Endothelial cell of umbilical vein (primary cell): ENCODE data around the gene MMD. TPM values are rescaled to one million over a fixed set of nuclear protein-coding genes. Genes with fewer than 3 reads are reported as not detected.

ENCODE experiments used
- BruUV-seq: library from RNA; stranded (reverse); fragments of 400-500 nt; replicated peaks from 2 replicates; lab custom pipeline; 2021; lab: Mats Ljungman, UMichigan
- CTCF ChIA-PET: fragments of 300-600, 350-600 bp; sonication (Branson Sonifier 250); formaldehyde crosslinking; loops from one replicate; lab custom pipeline; 2021; ENCODE audit warnings: antibody characterized with exemption, inconsistent platforms; lab: Charles Lee
- POLR2A ChIA-PET: fragments of 300-600, 350-600 bp; sonication (Branson Sonifier 250); formaldehyde crosslinking; loops from one replicate; lab custom pipeline; 2021; ENCODE audit warnings: antibody characterized with exemption, inconsistent platforms; lab: Charles Lee
- DNase-seq: peaks from one replicate; pipeline ENCODE4 v3.0.0-alpha.2; 2011; ENCODE audit warnings: low read depth, low spot score
- FAIRE-seq: peaks from 2 replicates; lab custom pipeline; 2011; peaks lifted over from hg19 to GRCh38; lab: Jason Lieb, UNC
- H2AFZ ChIP-seq: 2 replicates; pipeline ENCODE4 v1.6.0; 2012; ENCODE audit warnings: low read depth, low read length, control low read depth, inconsistent platforms
- H3K27ac ChIP-seq: 2 replicates; pipeline ENCODE4 v1.5.1; 2011; ENCODE audit warnings: low read depth, mild to moderate bottlenecking, control low read depth, low read length, moderate library complexity; ENCODE audit not compliant: insufficient read depth
- H3K27me3 ChIP-seq, 2 experiments: 2 replicates each; pipeline versions ENCODE4 v1.6.0 to v1.6.1; 2011; ENCODE audit warnings: low read length in 2 of 2, mixed read lengths in 1 of 2; ENCODE audit not compliant: control insufficient read depth in 2 of 2, insufficient read depth in 2 of 2
- H3K36me3 ChIP-seq, 2 experiments: 2 replicates in 1 of 2; 3 replicates in 1 of 2; pipeline ENCODE4 v1.5.1; 2011; ENCODE audit warnings: low read length in 2 of 2, mild to moderate bottlenecking in 1 of 2, moderate library complexity in 1 of 2; ENCODE audit not compliant: control insufficient read depth in 2 of 2, insufficient read depth in 2 of 2; ENCODE audit errors: extremely low read depth in 1 of 2
- H3K4me1 ChIP-seq: 3 replicates; pipeline ENCODE4 v1.5.1; 2011; ENCODE audit warnings: mild to moderate bottlenecking, low read length; ENCODE audit not compliant: control insufficient read depth, insufficient read depth; ENCODE audit errors: extremely low read depth
- H3K4me2 ChIP-seq: 2 replicates; pipeline ENCODE4 v1.6.1; 2011; ENCODE audit warnings: low read length, control low read depth, mixed read lengths; ENCODE audit not compliant: insufficient read depth
- H3K4me3 ChIP-seq, 3 experiments: fragments of 200-600 bp in 1 of 3; sonication (generic), shearing (Covaris generic) in 1 of 3; replicated peaks in 1 of 3; 2 replicates each; pipeline ENCODE4 v1.5.1; 2011 to 2016; ENCODE audit warnings: control low read depth in 3 of 3, low read length in 3 of 3, mild to moderate bottlenecking in 2 of 3, inconsistent platforms in 1 of 3, low read depth in 1 of 3, moderate library complexity in 1 of 3; ENCODE audit not compliant: insufficient read depth in 1 of 3
- H3K79me2 ChIP-seq: 2 replicates; pipeline ENCODE4 v1.6.0; 2012; ENCODE audit warnings: low read length, inconsistent platforms; ENCODE audit not compliant: control insufficient read depth, insufficient read depth
- H3K9ac ChIP-seq: replicated peaks from 2 replicates; pipeline ENCODE3; 2011; ENCODE audit warnings: low read length, control low read depth; ENCODE audit not compliant: insufficient read depth; ENCODE audit errors: extremely low read depth
- H3K9me1 ChIP-seq: replicated peaks from 3 replicates; pipeline ENCODE4 v1.6.0; 2011; ENCODE audit warnings: mild to moderate bottlenecking, low read length; ENCODE audit not compliant: control insufficient read depth, insufficient read depth; ENCODE audit errors: extremely low read depth
- H3K9me3 ChIP-seq: replicated peaks from 2 replicates; pipeline ENCODE4 v1.5.1; 2012; ENCODE audit warnings: low read length, inconsistent platforms; ENCODE audit not compliant: control insufficient read depth, insufficient read depth
- H4K20me1 ChIP-seq: replicated peaks from 2 replicates; pipeline ENCODE3; 2011; ENCODE audit warnings: mild to moderate bottlenecking, low read length; ENCODE audit not compliant: control insufficient read depth, insufficient read depth; ENCODE audit errors: extremely low read depth
- EZH2 ChIP-seq: IDR thresholded peaks from 2 replicates; pipeline ENCODE4 v1.6.1; 2012; ENCODE audit warnings: borderline replicate concordance, low read depth, mild to moderate bottlenecking, moderate library complexity, low read length, inconsistent platforms; ENCODE audit not compliant: severe bottlenecking
- FOS ChIP-seq: IDR thresholded peaks from 2 replicates; pipeline ENCODE4 v1.6.1; 2011; ENCODE audit warnings: mild to moderate bottlenecking, low read length, moderate library complexity, borderline replicate concordance; ENCODE audit not compliant: insufficient read depth
- GATA2 ChIP-seq: IDR thresholded peaks from 2 replicates; pipeline ENCODE4 v1.7.0; 2011; ENCODE audit warnings: low read depth, mild to moderate bottlenecking, moderate library complexity, mixed read lengths, low read length; ENCODE audit not compliant: insufficient read length, insufficient read depth
- JUN ChIP-seq: IDR thresholded peaks from 2 replicates; pipeline ENCODE4 v1.6.1; 2011; ENCODE audit warnings: borderline replicate concordance, low read depth; ENCODE audit not compliant: insufficient read length, insufficient read depth
- MYC ChIP-seq: IDR thresholded peaks from one replicate; pipeline ENCODE4 v1.6.1; 2011; ENCODE audit warnings: mild to moderate bottlenecking, low read depth, low read length
- POLR2A ChIP-seq: IDR thresholded peaks from 2 replicates; pipeline ENCODE4 v1.6.1; 2012; ENCODE audit warnings: low read depth, mild to moderate bottlenecking, control low read depth, low read length
- POLR2AphosphoS5 ChIP-seq: IDR thresholded peaks from 2 replicates; pipeline ENCODE4 v1.6.1; 2012; ENCODE audit warnings: low read depth, mild to moderate bottlenecking, control low read depth, low read length, moderate library complexity; ENCODE audit not compliant: insufficient read depth
- dilution Hi-C: fragments of 300-500 bp; cut with MboI; formaldehyde crosslinking; loops from one replicate; pipeline ENCODE4 v1.15.0; 2019; ENCODE audit warnings: low sequenced_read_pairs; ENCODE audit not compliant: extremely low pct_ligation_motif_present
- intact Hi-C: fragments of 100-400 bp; cut with micrococcal nuclease; formaldehyde crosslinking; loops from one replicate; pipeline ENCODE4 v1.10.0; 2022
- polyA plus RNA-seq, 4 experiments: library from polyadenylated mRNA; depleted of rRNA in 3 of 4; stranded (reverse) in 3 of 4; unstranded in 1 of 4; fragments of >200 nt; gene quantifications; 2 replicates each; pipeline versions ENCODE4 v1.2.1 to v1.2.3, GENCODE V29; 2011 to 2012; ENCODE audit warnings: missing spikeins in 1 of 4
- total RNA-seq: library from RNA; stranded (reverse); gene quantifications from 2 replicates; pipeline ENCODE4 v1.2.3, GENCODE V29; 2021
- TF ChIP-seq, protein P1 (sequence below): IDR thresholded peaks from 2 replicates; pipeline ENCODE4 v1.6.1; 2011; ENCODE audit not compliant: insufficient read depth, insufficient read length
- TF ChIP-seq, protein P2 (sequence below), 2 donors: IDR thresholded peaks; 1 replicate in 1 of 2; 2 replicates in 1 of 2; pipeline ENCODE4 v1.5.1; 2011; ENCODE audit warnings: low read length in 2 of 2, mild to moderate bottlenecking in 2 of 2, moderate library complexity in 2 of 2, control low read depth in 1 of 2, inconsistent platforms in 1 of 2, low read depth in 1 of 2; ENCODE audit not compliant: insufficient read depth in 1 of 2; ENCODE audit errors: extremely low read depth in 1 of 2

Gene MMD
- total and polyA plus RNA-seq, 2 donors (not counting 3 experiments of a cell fraction or from before 2014, with no cell fraction given): 5.6 to 9.3 TPM

DNA sequence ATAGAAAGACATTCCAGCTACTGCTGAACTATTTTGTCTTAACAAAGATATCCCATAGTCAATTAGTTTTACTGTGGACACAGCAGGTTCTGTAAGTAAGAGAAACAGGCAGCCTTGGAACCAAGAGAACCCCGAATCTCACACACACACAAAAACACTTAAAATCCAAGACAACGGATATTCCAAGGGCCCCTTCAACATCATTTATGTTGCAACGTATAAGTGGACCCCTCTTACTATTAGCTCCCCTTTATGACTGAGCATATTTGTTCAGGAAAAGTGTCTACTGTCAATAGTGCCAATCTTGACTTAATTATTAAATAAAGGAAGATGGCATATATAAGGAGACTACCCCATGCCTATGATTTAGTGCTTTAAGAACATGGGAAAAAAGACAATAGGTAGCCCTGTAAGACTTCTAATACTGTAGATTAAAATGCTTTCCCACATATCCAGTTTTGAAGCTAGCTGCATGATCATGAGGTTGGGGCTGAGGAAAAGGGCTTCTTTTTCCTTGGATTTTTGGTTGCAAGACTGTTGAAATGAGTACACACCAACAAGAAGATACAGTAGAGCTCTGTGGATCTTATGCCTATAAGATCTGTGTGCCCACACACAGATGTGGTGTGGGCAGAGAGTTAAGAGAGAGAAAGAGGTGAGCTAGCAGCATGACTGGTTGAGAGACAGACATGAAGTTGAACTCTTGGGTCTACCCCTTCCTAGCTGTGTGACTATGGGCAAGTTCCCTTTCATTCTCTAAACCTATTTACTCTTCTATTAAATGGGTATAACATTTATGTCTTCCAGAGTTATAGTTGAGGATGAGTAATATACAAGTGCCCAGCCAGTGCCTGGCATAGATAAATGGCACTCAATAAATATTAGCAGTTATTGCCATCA, 3.0 kb downstream of the MMD start:
- Histone ChIP-seq H2AFZ (no peak overlapping the region), H3K36me3 (no peaks in the 10 kb centered on the region), H3K9ac (no peak overlapping the region), H3K27me3 (peaks cover under 1 to 7% of the 10 kb centered on the region in 2 experiments), H3K4me1 (peaks cover 13% of the 10 kb centered on the region), H3K9me3 (no peaks in the 10 kb centered on the region), H3K4me3 (no peak overlapping the region), H3K4me2 (no peak overlapping the region), H3K79me2 (no peaks in the 10 kb centered on the region), H3K9me1 (no peaks in the 10 kb centered on the region), H3K27ac (no peak overlapping the region), H4K20me1 (no peaks in the 10 kb centered on the region)
- ChIA-PET POLR2A (no interaction called here), CTCF (interaction anchor here (1.6 to 1.7 kb wide), 2 partner anchors 15 to 96 kb away, joined by 5 read pairs; no protein-coding TSS in a partner anchor)
- intact Hi-C loops: no loop called here
- FAIRE-seq (no peak), DNase-seq (no peak)
- no TSS peak for BruUV-seq
- dilution Hi-C loops: no loop called here
- TF ChIP-seq EZH2: no peak
- TF ChIP-seq MYC: no peak
- TF ChIP-seq JUN: no peak
- TF ChIP-seq, protein P1, sequence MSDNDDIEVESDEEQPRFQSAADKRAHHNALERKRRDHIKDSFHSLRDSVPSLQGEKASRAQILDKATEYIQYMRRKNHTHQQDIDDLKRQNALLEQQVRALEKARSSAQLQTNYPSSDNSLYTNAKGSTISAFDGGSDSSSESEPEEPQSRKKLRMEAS: no peak
- TF ChIP-seq, protein P2, sequence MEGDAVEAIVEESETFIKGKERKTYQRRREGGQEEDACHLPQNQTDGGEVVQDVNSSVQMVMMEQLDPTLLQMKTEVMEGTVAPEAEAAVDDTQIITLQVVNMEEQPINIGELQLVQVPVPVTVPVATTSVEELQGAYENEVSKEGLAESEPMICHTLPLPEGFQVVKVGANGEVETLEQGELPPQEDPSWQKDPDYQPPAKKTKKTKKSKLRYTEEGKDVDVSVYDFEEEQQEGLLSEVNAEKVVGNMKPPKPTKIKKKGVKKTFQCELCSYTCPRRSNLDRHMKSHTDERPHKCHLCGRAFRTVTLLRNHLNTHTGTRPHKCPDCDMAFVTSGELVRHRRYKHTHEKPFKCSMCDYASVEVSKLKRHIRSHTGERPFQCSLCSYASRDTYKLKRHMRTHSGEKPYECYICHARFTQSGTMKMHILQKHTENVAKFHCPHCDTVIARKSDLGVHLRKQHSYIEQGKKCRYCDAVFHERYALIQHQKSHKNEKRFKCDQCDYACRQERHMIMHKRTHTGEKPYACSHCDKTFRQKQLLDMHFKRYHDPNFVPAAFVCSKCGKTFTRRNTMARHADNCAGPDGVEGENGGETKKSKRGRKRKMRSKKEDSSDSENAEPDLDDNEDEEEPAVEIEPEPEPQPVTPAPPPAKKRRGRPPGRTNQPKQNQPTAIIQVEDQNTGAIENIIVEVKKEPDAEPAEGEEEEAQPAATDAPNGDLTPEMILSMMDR (IDR thresholded peaks at IDR 0.05; ENCODE audit: extremely low read depth in 1 of 2, insufficient read depth in 1 of 2, low read depth in 1 of 2, low read length in 2 of 2): no peak
- TF ChIP-seq POLR2A: no peak
- TF ChIP-seq POLR2AphosphoS5: no peak
- no peak for TF ChIP-seq FOS
- no peak for TF ChIP-seq GATA2
